ENCODE measurements around the gene CPTP. TPM values are rescaled to one million over a fixed set of nuclear protein-coding genes. Genes with fewer than 3 reads are reported as not detected.

The CPTP gene
- total RNA-seq, 4 donors from 2014 or later: 15.4 to 44.9 (median 31.5) TPM

DNA sequence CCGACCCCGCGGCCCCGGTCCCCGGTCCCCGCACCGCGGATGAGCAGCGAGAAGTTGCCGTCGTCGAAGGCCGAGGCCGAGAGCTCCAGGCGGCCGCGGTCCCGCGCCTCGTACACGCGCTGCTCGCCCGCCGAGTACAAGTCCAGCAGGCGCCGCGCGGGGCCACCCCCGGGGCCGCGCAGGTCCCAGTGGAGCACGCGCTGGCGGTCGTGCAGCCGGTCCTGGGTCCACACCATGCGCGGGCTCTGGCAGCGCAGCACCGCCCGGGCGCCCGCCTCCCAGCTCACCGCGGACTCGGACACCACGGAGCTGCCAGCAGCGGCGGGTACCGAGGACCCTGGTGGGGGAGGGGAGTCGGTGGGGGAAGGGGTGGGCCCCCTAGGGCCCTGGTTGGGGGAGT is 30.8 kb downstream of the CPTP start:
- TF ChIP-seq EP300 (IDR thresholded peaks at IDR 0.05) (no peak), POLR2AphosphoS5 (IDR thresholded peaks at IDR 0.05) (no peak), POLR2A (IDR thresholded peaks at IDR 0.05; ENCODE audit: low read depth) (no peak)
- TF ChIP-seq, protein P1, sequence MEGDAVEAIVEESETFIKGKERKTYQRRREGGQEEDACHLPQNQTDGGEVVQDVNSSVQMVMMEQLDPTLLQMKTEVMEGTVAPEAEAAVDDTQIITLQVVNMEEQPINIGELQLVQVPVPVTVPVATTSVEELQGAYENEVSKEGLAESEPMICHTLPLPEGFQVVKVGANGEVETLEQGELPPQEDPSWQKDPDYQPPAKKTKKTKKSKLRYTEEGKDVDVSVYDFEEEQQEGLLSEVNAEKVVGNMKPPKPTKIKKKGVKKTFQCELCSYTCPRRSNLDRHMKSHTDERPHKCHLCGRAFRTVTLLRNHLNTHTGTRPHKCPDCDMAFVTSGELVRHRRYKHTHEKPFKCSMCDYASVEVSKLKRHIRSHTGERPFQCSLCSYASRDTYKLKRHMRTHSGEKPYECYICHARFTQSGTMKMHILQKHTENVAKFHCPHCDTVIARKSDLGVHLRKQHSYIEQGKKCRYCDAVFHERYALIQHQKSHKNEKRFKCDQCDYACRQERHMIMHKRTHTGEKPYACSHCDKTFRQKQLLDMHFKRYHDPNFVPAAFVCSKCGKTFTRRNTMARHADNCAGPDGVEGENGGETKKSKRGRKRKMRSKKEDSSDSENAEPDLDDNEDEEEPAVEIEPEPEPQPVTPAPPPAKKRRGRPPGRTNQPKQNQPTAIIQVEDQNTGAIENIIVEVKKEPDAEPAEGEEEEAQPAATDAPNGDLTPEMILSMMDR (IDR thresholded peaks at IDR 0.05): no peak
- H3K27me3 ChIP-seq: peaks cover 0 to 74% (median 26%) of the 10 kb centered on the region in 4 donors
- DNase-seq (ENCODE audit: extremely low spot score): no peak
- 0% methylated on average over 8 of the region's 52 CpGs for WGBS
- H3K4me3 ChIP-seq: peak overlapping the region; percentile 35 to 69 (median 44)
- H3K9me3 ChIP-seq: no peaks in the 10 kb centered on the region
- H3K27ac ChIP-seq (replicated peaks in 1 of 4): peak overlapping the region; percentile 81 to 88 (median 84)
- H3K4me1 ChIP-seq: peaks cover 43 to 93% (median 88%) of the 10 kb centered on the region in 4 donors
- intact Hi-C loops (cut with DNase I): no loop called here
- H3K36me3 ChIP-seq: peaks cover 0 to 25% (median 7%) of the 10 kb centered on the region in 4 donors

DNA sequence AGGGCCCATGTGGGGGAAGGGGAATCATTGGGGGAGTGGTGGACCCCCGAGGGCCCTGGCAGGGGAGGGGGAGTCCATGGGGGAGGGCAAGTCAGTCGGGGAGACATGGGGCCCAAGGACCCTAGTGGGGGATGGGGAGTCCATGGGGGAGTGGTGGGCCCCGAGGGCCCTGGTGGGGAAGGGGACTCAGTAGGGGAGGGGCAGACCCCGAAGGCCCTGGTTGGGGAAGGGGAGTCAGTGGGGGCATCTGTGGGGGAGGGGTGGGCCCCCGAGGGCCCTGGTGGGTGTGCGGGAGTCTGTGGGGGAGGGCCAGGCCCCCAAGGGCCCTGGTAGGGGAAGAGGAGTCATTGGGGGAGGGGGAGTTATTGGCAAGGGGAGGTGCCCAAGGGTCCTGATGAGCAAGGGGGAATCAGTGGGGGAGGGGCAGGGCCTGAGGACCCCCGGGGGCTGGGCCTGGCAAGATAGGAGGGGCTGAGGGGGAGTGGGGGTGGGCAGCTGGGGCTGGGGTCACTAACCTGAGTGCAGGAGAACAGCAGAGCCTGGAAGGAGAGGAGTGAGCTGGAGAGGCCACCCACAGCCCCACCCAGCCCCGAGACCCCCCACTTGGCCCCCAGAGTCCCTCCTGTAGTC is 31.7 kb downstream of the CPTP start:
- H3K9me3 ChIP-seq: no peaks in the 10 kb centered on the region
- H3K27me3 ChIP-seq: peaks cover 0 to 74% (median 26%) of the 10 kb centered on the region in 4 donors
- intact Hi-C loops (cut with DNase I): no loop called here
- 25% methylated on average over 7 of the region's 8 CpGs for WGBS
- DNase-seq (ENCODE audit: extremely low spot score): no peak
- H3K4me1 ChIP-seq: peaks cover 49 to 100% (median 94%) of the 10 kb centered on the region in 4 donors
- TF ChIP-seq, protein P1 (IDR thresholded peaks at IDR 0.05): no peak
- no peak for TF ChIP-seq POLR2AphosphoS5 (IDR thresholded peaks at IDR 0.05)
- TF ChIP-seq POLR2A (IDR thresholded peaks at IDR 0.05; ENCODE audit: low read depth): no peak
- no peak for TF ChIP-seq EP300 (IDR thresholded peaks at IDR 0.05)
- H3K36me3 ChIP-seq: peaks cover 0 to 25% (median 7%) of the 10 kb centered on the region in 4 donors
- peak overlapping the region; percentile 81 to 88 (median 84) for H3K27ac ChIP-seq (replicated peaks in 1 of 4)
- H3K4me3 ChIP-seq: peak overlapping the region; percentile 47 to 69 (median 57)

DNA sequence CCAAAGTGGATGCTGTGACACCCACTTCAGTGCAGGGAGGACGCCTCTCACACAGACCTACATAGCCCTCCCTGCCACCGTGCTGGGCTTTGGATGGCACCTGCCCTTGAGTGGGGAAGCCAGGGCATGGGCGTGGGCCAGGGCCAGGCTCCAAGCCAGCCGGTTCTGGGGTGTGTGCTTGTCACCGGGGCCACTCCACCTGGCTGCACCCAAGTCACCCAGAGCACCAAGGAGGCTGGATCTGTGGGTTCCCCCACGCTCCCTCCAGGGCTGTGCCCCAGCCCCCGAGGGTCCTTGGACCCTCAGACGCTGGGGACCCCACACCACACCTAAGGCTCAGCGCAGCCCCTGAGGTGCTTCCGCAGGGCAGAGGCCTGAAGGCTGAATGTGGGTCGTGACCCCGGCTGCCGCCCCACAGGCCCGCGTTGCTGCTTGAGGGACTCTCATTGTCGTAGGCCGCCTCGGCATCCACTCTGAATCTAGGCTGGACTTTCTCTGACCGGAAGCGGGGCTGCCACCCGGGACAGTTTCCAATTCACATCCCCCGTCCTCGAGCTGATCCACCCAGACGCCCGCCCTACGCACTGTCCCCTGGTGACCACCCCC is 32.3 kb downstream of the CPTP start:
- Histone ChIP-seq H3K4me1 (peaks cover 44 to 100% (median 94%) of the 10 kb centered on the region in 4 donors), H3K27me3 (peaks cover 0 to 74% (median 26%) of the 10 kb centered on the region in 4 donors), H3K9me3 (no peaks in the 10 kb centered on the region), H3K36me3 (peaks cover 0 to 25% (median 7%) of the 10 kb centered on the region in 4 donors), H3K27ac (replicated peaks in 1 of 4) (peak overlapping the region; percentile 81 to 88 (median 84)), H3K4me3 (peak overlapping the region; percentile 47 to 69 (median 57))
- TF ChIP-seq EP300 (IDR thresholded peaks at IDR 0.05) (no peak), POLR2AphosphoS5 (IDR thresholded peaks at IDR 0.05) (no peak), POLR2A (IDR thresholded peaks at IDR 0.05; ENCODE audit: low read depth) (no peak)
- TF ChIP-seq, protein P1 (IDR thresholded peaks at IDR 0.05): no peak
- intact Hi-C loops (cut with DNase I): no loop called here
- no peak for DNase-seq (ENCODE audit: extremely low spot score)
- 29% methylated on average over 21 of the region's 26 CpGs for WGBS

DNA sequence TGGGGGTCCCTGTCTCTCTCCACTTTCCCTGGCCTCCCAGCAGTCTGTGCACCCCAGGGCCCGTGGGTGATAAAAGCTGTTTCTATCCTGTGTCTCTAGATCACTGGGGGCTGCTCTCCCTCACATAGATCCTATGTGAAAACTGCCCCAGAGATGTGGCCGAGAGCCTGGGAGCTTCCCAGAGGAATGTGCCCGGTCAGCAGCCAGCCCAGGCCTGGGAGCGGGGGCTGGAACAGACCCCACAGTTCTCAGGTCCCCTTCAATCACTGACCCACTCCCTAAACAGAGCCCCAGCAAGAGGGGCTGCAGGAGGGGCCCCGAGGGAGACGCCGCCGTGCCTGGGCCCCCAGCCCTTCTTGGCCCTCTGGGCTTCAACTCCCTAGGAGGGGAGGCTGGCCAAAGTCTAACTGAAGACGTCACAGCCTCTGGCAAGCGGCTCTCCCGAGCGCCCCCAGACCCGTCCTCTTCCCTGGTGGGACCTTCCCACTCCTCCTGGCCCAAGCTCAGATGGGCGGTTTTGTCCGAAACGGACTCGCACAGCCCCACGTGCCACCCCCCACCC is 33.4 kb downstream of the CPTP start:
- TF ChIP-seq EP300 (IDR thresholded peaks at IDR 0.05) (no peak), POLR2AphosphoS5 (IDR thresholded peaks at IDR 0.05) (no peak), POLR2A (IDR thresholded peaks at IDR 0.05; ENCODE audit: low read depth) (no peak)
- TF ChIP-seq, protein P1 (IDR thresholded peaks at IDR 0.05): no peak
- peaks cover 39 to 94% (median 90%) of the 10 kb centered on the region in 4 donors for H3K4me1 ChIP-seq
- peaks cover 0 to 71% (median 25%) of the 10 kb centered on the region in 4 donors for H3K27me3 ChIP-seq
- H3K9me3 ChIP-seq: no peaks in the 10 kb centered on the region
- intact Hi-C loops (cut with DNase I): no loop called here
- no peak for DNase-seq (ENCODE audit: extremely low spot score)
- 6% methylated on average over 7 of the region's 18 CpGs for WGBS
- peak overlapping the region; percentile 47 to 69 (median 57) for H3K4me3 ChIP-seq
- peak overlapping the region; percentile 81 to 88 (median 84) for H3K27ac ChIP-seq (replicated peaks in 1 of 4)
- H3K36me3 ChIP-seq: peaks cover 0 to 21% (median 7%) of the 10 kb centered on the region in 4 donors

Measured in esophagus muscularis mucosa (tissue), 4 donors.